ENCODE measurements around the gene POLR3K.

Gene POLR3K

DNA sequence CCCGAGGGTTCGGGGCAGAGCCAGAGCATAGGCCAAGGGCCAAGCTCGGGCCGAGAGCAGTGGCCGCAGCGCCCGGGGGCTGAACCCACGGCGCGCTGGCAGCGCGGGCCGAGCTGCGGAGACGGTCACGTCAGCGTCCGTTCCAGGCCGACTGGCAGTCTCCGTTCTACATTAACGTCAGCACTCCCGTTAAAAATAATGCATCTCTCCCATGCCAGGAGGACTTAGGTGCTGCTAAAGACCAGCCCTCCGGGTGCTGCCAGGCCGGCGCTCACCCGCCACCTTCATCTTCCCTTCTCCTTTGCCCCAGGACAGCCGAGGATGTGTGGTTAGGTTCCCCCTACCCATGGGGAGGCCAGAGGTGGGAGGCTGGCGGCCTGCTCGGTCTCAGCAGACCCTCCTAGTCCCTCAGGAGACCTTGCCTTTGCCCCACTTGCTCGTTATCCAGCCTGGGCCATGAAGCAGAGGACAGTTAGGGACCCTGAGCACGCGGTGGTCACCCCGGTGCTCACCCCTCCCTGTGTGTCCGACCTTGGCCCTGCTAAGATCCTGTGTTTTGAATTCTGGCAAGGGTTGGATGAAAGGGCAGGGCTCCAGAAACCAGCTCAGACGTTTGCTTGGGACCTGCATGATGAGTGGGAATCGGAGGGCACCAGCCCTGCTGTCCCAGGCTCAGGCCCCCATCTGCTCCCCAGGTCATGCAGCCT lies 25.2 kb upstream of the POLR3K start:
- DNase-seq: no peak

- peak; percentile 67 to 68 for DNase-seq
These were observed 24.5 kb upstream of the POLR3K start, which contains the start of gene MPG for GRCh38 chr16:77807-78443. Gene MPG, plus strand, starts transcription at chr16:78225. Its CDS starts 85 bp downstream, at chr16:78310.

GRCh38 chr16:77273-77806 lies 23.9 kb upstream of the POLR3K start:
- DNase-seq: peak in 1 of 2 experiments; percentile 47

DNA sequence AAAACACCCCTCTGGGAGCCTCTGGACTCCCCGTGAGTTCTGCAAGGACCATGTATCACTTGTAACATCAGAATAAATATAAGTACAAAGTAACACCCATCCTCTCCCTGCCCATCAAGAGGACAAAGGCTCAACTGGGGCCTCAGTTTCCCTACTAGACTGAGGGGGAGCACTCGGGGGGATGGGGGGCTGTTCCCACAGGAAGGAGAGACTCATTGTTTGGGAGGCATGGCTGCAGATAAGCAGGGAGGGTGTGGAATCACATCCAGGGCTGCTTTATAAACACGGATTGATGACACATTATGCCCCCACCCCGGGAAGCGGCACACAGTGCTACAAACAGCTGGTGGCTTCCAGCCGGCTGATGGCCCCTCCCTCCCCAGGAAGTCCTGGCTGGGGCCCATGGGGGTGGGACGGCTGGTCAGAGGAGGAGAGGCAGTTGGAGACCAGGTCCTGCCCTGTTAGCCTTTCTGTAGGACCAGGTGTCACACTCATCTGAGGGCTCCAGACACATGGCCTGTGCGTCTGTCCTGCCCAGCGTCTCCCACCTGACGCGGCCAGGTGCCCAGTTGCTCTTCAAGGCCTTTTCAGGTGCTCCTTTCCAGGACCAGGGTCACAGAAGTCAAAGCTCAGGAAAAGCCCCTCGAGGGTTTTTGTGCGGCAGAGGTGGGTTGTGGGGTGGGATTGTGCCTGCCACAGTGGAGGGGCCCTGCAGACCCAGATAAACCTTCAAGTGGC lies 23.3 kb upstream of the POLR3K start:
- DNase-seq: peak; percentile 41 to 52

- DNase-seq: no peak
These were observed 22.4 kb upstream of the POLR3K start for GRCh38 chr16:75580-76501.

- no peak for DNase-seq
These were observed 21.4 kb upstream of the POLR3K start for GRCh38 chr16:74747-75334.

GRCh38 chr16:74051-74746 lies 20.8 kb upstream of the POLR3K start:
- DNase-seq: no peak

GRCh38 chr16:72561-73548 lies 19.4 kb upstream of the POLR3K start, which contains the start of gene RHBDF1:
Gene RHBDF1, minus strand, starts transcription at chr16:72631. Its CDS starts 7,616 bp downstream, at chr16:65015.
- no peak for DNase-seq

- no peak for DNase-seq
These were observed 18.4 kb upstream of the POLR3K start for GRCh38 chr16:71540-72401.

DNA sequence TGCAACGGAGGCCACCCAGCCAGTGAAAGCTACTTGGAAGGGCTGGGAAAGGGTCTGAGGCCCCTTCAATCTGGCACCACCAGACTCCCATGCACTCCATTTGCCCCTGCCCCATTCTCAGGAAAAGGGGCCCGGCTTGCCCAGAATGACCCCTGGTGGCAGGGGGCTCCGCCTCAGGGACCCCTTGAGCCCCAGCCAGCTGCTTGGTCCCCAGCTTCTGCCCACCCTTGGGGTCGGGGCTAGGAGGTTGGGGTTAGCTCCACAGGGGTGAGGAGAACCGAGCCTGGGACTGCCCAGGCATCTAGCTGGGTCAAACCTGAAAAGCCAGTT lies 17.8 kb upstream of the POLR3K start:
- no peak for DNase-seq

GRCh38 chr16:69181-69580 lies 15.8 kb upstream of the POLR3K start:
- DNase-seq: no peak

DNA sequence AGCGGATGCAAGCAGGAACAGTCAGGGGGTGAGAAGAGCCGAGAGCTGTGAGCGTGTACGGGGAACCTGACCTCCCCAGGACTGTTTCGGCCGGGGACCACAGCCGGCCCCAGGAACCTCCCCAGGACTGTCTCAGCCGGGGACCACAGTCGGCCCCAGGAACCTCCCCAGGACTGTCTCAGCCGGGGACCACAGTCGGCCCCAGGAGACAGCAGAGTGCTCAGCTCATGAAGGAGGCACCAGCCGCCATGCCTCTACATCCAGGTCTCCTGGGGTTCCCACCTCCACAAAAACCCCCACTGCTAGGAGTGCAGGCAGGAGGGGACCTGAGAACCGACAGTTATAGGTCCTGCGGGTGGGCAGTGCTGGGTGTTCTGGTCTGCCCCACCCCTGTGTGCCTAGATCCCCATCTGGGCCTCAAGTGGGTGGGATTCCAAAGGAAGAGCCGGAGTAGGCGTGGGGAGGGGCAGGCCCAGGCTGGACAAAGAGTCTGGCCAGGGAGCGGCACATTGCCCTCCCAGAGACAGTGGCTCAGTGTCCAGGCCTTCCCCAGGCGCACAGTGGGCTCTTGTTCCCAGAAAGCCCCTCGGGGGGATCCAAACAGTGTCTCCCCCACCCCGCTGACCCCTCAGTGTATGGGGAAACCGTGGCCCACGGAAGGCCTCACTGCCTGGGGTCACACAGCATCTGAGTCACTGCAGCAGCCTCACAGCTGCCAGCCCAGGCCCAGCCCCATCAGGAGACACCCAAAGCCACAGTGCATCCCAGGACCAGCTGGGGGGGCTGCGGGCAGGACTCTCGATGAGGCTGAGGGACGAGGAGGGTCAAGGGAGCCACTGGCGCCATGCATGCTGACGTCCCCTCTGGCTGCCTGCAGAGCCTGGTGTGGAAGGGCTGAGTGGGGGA lies 14.7 kb upstream of the POLR3K start:
- no peak for DNase-seq

GRCh38 chr16:67183-67791 lies 13.9 kb upstream of the POLR3K start:
- no peak for DNase-seq

DNA sequence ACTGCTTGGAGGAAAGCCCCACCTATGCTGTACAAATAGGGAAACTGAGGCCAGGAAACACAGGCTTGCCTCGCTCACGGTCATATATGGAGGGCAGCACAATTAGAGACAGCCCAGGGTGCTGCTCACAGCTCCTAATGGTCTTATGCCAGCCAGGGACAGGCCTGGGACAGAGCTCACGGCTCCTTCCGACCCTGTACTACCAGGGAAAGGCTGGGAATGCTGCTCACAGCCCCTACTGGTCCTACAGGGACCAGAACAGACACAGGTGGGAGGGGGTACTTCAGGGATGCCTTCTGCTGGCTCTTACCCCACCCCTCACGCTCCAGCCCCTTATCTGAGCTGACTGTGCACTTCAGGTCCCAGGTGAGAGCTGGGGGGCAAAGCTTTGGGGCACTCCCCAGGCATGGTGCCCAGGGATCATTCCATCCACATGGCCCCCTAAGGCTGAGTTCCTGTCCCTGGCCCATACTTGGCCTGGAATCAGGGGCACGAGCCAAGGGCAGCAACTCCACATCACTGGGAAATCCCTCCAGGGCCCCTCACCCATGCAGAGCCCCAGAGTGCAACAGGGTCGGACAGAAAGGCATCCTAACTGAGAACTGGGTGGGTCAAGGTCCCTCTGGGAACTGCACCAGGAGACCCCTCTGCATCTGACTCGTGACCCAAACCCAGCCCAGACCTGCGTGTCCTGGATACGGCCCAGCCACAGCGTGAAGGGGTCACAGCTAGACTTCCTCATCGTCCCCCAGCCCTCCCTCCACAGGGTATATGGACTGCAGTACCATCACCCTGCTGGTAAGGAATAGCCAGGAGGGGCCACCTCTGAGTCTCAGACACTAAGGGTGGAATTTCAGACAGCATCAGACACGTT lies 13.1 kb upstream of the POLR3K start:
- no peak for DNase-seq

- peak; percentile 61 to 80 for DNase-seq
These were observed 12.3 kb upstream of the POLR3K start for GRCh38 chr16:65745-66144.

GRCh38 chr16:64914-65255 lies 11.5 kb upstream of the POLR3K start:
- no peak for DNase-seq
